AG04449 (cell line): ENCODE data around the gene CLNK.
"Not testable (repeated sequence)": the region's sequence is repeated elsewhere in the genome, so short reads cannot be mapped to it uniquely, and the experiment has no call there.

Experiments
- CTCF ChIA-PET: fragments of 350-600 bp; formaldehyde crosslinking; extraction: SDS; loops from one replicate; lab custom pipeline; 2021; ENCODE audit warnings: antibody characterized with exemption; lab: Yijun Ruan, JAX
- POLR2A ChIA-PET: fragments of 400-600, 350-600 bp; formaldehyde crosslinking; extraction: SDS; loops from one replicate; lab custom pipeline; 2020; ENCODE audit warnings: antibody characterized with exemption, inconsistent platforms; lab: Yijun Ruan, JAX
- DNase-seq: peaks from one replicate; pipeline ENCODE4 v3.0.0-alpha.2; 2010; ENCODE audit warnings: low read depth, low spot score
- H3K4me3 ChIP-seq: 2 replicates; pipeline ENCODE4 v1.5.1; 2011; ENCODE audit warnings: low read depth, mild to moderate bottlenecking, control low read depth, low read length
- TF ChIP-seq, protein P1 (sequence below): IDR thresholded peaks from one replicate; pipeline ENCODE4 v1.5.1; 2011; ENCODE audit warnings: mild to moderate bottlenecking, moderate library complexity, low read length, control low read depth, inconsistent platforms; ENCODE audit not compliant: insufficient read depth; ENCODE audit errors: missing control alignments

Gene CLNK

GRCh38 chr4:10581022-10581421, 103.5 kb downstream of the CLNK start:
- TF ChIP-seq, protein P1, sequence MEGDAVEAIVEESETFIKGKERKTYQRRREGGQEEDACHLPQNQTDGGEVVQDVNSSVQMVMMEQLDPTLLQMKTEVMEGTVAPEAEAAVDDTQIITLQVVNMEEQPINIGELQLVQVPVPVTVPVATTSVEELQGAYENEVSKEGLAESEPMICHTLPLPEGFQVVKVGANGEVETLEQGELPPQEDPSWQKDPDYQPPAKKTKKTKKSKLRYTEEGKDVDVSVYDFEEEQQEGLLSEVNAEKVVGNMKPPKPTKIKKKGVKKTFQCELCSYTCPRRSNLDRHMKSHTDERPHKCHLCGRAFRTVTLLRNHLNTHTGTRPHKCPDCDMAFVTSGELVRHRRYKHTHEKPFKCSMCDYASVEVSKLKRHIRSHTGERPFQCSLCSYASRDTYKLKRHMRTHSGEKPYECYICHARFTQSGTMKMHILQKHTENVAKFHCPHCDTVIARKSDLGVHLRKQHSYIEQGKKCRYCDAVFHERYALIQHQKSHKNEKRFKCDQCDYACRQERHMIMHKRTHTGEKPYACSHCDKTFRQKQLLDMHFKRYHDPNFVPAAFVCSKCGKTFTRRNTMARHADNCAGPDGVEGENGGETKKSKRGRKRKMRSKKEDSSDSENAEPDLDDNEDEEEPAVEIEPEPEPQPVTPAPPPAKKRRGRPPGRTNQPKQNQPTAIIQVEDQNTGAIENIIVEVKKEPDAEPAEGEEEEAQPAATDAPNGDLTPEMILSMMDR, result no peak
- CTCF ChIA-PET, result interaction anchor here (0.7 to 2.9 kb wide), 6 partner anchors 25 to 1138 kb away, joined by 3 to 15 read pairs (median 4); no protein-coding TSS in a partner anchor

DNA sequence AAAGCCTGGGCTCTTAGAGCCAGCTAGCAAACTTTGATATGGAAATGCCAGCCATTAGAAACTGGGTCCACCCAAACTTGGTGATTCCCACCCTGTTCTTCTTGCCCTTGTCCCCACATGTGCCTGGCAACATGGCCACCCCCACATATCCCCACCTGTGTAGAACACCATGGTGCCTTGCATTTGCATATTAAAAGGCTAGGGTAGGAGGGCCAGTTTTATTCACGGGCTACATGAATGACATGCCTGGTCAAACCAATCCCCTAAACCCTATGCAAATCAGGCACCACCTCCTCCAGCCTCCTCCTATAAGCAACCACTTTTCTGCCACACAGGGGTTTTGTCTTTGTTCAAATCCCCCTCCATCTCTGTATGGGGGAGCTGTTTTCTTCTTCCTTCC, 104.9 kb downstream of the CLNK start:
- TF ChIP-seq, protein P1, result no peak
- CTCF ChIA-PET, result no interaction called here
- POLR2A ChIA-PET, result no interaction called here

More at GRCh38 chr4:10581022-10581421, 103.5 kb downstream of the CLNK start:
- DNase-seq, result no peak
- no peak overlapping the region for H3K4me3 ChIP-seq
- POLR2A ChIA-PET, result no interaction called here

GRCh38 chr4:10577508-10578426, 106.8 kb downstream of the CLNK start:
- ChIA-PET POLR2A (no interaction called here), CTCF (no interaction called here)
- no peak for DNase-seq
- no peak overlapping the region for H3K4me3 ChIP-seq
- TF ChIP-seq, protein P1, result no peak

More for the DNA sequence above, 104.9 kb downstream of the CLNK start:
- no peak overlapping the region for H3K4me3 ChIP-seq
- no peak for DNase-seq

DNA sequence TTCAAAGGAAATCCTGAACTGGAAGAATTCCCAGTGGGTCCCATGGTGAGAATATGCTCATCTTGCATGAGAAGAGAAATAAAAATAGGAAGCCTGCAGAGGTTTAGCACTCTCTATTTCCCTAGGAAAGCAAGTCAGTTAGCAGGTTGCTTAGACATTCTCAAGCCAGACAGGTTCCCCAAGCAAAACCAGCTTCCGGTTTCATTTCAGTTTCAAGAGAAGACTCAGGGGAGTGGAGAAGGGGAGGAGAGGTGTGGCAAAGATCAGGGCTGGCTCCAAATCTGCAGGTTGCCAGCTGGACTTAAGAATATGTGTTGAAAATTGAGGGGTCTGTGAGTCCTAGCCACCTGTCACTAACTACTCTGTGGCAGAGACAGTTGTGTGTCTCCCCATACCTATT, 107.5 kb downstream of the CLNK start:
- CTCF ChIA-PET, result interaction anchor here (1.3 kb wide), 1 partner anchor 1145 kb away, joined by 3 read pairs; no protein-coding TSS in a partner anchor
- POLR2A ChIA-PET, result no interaction called here
- no peak overlapping the region for H3K4me3 ChIP-seq
- TF ChIP-seq, protein P1, result no peak
- no peak for DNase-seq

- TF ChIP-seq, protein P1, result no peak
- DNase-seq, result no peak
- ChIA-PET CTCF (interaction anchor here (1.3 kb wide), 1 partner anchor 1146 kb away, joined by 3 read pairs; no protein-coding TSS in a partner anchor), POLR2A (no interaction called here)
- no peak overlapping the region for H3K4me3 ChIP-seq
These were observed 108.3 kb downstream of the CLNK start for GRCh38 chr4:10576236-10576635.

DNA sequence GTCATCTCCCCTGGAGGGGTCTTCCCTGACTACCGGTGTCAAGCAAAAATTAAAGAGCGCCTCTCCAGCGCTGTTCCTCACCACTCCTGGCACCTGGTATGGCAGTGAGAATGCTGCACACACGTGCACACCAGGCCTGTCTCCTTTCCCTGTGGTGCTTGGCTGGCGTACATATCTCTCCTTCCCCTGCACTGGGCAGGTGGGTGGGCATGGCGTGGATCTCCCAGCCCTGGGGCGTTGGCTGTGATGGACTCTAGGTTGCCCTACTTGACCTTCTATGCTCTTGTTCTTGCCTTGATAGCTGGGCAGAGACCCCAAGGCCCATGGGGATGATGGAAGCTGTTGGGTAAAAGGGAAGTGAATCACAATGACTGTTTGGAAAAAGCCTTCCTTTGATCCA, 109.2 kb downstream of the CLNK start:
- no peak overlapping the region for H3K4me3 ChIP-seq
- ChIA-PET CTCF (no interaction called here), POLR2A (no interaction called here)
- TF ChIP-seq, protein P1, result no peak
- no peak for DNase-seq

GRCh38 chr4:10574553-10574952, 110.0 kb downstream of the CLNK start:
- H3K4me3 ChIP-seq, DNase-seq, POLR2A ChIA-PET, CTCF ChIA-PET: not testable (repeated sequence)
